ENCODE data around the gene B3GNT8. TPM values are rescaled to one million over a fixed set of nuclear protein-coding genes. Genes with fewer than 3 reads are reported as not detected.

Gene B3GNT8
- total RNA-seq, 1 donor from 2014 or later: 3.0 TPM

DNA sequence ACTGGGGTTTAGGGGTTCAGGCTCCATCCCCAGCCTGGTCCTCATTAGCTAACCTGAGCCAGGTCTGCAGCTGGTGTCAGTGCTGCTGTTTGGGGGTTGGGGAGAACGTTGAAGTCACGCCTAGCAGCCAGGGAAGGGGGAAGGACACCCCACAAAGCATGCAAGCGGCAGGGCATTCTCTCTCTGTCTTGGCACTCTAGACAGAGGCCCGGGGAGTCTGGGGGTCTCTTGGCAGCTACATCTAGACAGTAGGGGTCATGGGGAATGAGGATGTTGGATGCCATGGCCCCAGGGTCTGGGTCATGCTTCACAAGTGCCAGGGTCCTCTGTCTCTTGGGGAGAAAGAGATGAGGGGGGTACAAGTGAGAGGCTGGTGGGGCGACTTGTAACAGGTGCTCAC is 18.4 kb upstream of the B3GNT8 start:
- H3K4me1 Mint-ChIP-seq (ENCODE audit: low read depth, unreplicated experiment): no peaks in the 10 kb centered on the region
- H3K4me3 Mint-ChIP-seq (ENCODE audit: unreplicated experiment): no peak overlapping the region
- H3K9me3 Mint-ChIP-seq (ENCODE audit: unreplicated experiment): no peaks in the 10 kb centered on the region
- DNase-seq (ENCODE audit: low read depth) (no peak), FAIRE-seq (no peak)
- Histone ChIP-seq H3K79me2 (ENCODE audit: insufficient read depth, low read length) (no peaks in the 10 kb centered on the region), H3K27ac (ENCODE audit: low read depth, low read length) (no peak overlapping the region), H3K27me3 (ENCODE audit: insufficient read depth, low read length) (peaks cover 4% of the 10 kb centered on the region), H3K36me3 (ENCODE audit: insufficient read depth, low read length) (no peaks in the 10 kb centered on the region), H2AFZ (ENCODE audit: low read depth, low read length) (no peak overlapping the region), H3K9ac (ENCODE audit: low read length) (no peak overlapping the region), H3K4me1 (ENCODE audit: insufficient read depth, low read length) (no peaks in the 10 kb centered on the region), H4K20me1 (ENCODE audit: insufficient read depth, low read length) (no peaks in the 10 kb centered on the region), H3K9me3 (ENCODE audit: insufficient read depth, low read depth, low read length) (no peaks in the 10 kb centered on the region), H3K4me2 (ENCODE audit: low read length) (no peak overlapping the region), H3K4me3 (ENCODE audit: insufficient read depth, low read depth, low read length) (no peak overlapping the region)
- TF ChIP-seq, protein P1, sequence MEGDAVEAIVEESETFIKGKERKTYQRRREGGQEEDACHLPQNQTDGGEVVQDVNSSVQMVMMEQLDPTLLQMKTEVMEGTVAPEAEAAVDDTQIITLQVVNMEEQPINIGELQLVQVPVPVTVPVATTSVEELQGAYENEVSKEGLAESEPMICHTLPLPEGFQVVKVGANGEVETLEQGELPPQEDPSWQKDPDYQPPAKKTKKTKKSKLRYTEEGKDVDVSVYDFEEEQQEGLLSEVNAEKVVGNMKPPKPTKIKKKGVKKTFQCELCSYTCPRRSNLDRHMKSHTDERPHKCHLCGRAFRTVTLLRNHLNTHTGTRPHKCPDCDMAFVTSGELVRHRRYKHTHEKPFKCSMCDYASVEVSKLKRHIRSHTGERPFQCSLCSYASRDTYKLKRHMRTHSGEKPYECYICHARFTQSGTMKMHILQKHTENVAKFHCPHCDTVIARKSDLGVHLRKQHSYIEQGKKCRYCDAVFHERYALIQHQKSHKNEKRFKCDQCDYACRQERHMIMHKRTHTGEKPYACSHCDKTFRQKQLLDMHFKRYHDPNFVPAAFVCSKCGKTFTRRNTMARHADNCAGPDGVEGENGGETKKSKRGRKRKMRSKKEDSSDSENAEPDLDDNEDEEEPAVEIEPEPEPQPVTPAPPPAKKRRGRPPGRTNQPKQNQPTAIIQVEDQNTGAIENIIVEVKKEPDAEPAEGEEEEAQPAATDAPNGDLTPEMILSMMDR (IDR thresholded peaks at IDR 0.05; ENCODE audit: insufficient read depth, low read depth, low read length): no peak
- no peak for TF ChIP-seq EZH2 (IDR thresholded peaks at IDR 0.05; ENCODE audit: insufficient read depth, low read length)
- H3K36me3 Mint-ChIP-seq (ENCODE audit: low read depth, unreplicated experiment): no peaks in the 10 kb centered on the region
- H3K27me3 Mint-ChIP-seq (ENCODE audit: low read depth, unreplicated experiment): peaks cover 36% of the 10 kb centered on the region
- no peak overlapping the region for H3K27ac Mint-ChIP-seq (ENCODE audit: unreplicated experiment)

DNA sequence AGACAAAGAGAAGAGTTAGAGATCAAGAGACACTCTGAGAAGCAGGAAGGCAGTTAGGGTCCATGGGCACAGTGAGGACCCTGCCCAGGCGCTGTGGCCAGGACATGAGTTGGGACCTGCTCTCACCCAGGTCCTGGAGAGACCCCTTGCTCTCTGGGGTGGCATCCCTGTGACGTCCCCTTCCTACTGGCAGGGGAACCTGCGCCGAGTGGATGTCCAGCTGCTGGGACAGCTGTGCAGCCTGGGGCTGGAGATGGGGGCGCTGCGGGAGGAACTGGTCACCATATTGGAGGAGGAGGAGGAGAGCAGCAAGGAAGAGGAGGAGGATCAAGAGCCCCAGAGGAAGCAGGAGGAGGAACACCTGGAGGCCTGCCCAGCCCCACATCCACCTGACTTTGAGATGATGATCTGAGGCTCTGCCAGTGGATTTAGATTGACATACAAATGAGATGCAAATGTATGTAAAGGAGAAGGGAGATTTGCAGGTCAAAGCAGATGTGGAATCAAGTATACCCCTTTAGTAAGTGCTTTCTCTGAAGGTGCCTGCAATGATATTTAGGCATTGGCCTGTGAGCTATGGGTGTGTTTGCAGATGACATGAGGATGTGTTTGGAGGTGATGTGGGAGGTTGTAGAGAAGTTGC is 16.8 kb upstream of the B3GNT8 start:
- no peak overlapping the region for H3K27ac ChIP-seq (ENCODE audit: low read depth, low read length)
- no peak overlapping the region for H3K4me2 ChIP-seq (ENCODE audit: low read length)
- no peak for DNase-seq (ENCODE audit: low read depth)
- Mint-ChIP-seq H3K27me3 (ENCODE audit: low read depth, unreplicated experiment) (peaks cover 27% of the 10 kb centered on the region), H3K4me1 (ENCODE audit: low read depth, unreplicated experiment) (no peaks in the 10 kb centered on the region), H3K36me3 (ENCODE audit: low read depth, unreplicated experiment) (no peaks in the 10 kb centered on the region), H3K27ac (ENCODE audit: unreplicated experiment) (no peak overlapping the region), H3K9me3 (ENCODE audit: unreplicated experiment) (no peaks in the 10 kb centered on the region), H3K4me3 (ENCODE audit: unreplicated experiment) (no peak overlapping the region)
- peaks cover 3% of the 10 kb centered on the region for H3K4me1 ChIP-seq (ENCODE audit: insufficient read depth, low read length)
- no peaks in the 10 kb centered on the region for H4K20me1 ChIP-seq (ENCODE audit: insufficient read depth, low read length)
- H3K79me2 ChIP-seq (ENCODE audit: insufficient read depth, low read length): peaks cover under 1% of the 10 kb centered on the region
- TF ChIP-seq EZH2 (IDR thresholded peaks at IDR 0.05; ENCODE audit: insufficient read depth, low read length): no peak
- TF ChIP-seq, protein P1 (IDR thresholded peaks at IDR 0.05; ENCODE audit: insufficient read depth, low read depth, low read length): no peak
- H3K36me3 ChIP-seq (ENCODE audit: insufficient read depth, low read length): no peaks in the 10 kb centered on the region
- H2AFZ ChIP-seq (ENCODE audit: low read depth, low read length): no peak overlapping the region
- FAIRE-seq: no peak
- no peaks in the 10 kb centered on the region for H3K9me3 ChIP-seq (ENCODE audit: insufficient read depth, low read depth, low read length)
- H3K9ac ChIP-seq (ENCODE audit: low read length): no peak overlapping the region
- H3K27me3 ChIP-seq (ENCODE audit: insufficient read depth, low read length): peaks cover 2% of the 10 kb centered on the region
- H3K4me3 ChIP-seq (ENCODE audit: insufficient read depth, low read depth, low read length): no peak overlapping the region

Measured in astrocyte (in vitro differentiated cells and primary cell).